HFFc6 (cell line): Measurements from ENCODE around the gene LRRFIP2. TPM values are rescaled to one million over a fixed set of nuclear protein-coding genes. Genes with fewer than 3 reads are reported as not detected.
A peak's percentile ranks its signal among the peaks of the same experiment; 100 is the strongest.
"Not testable (repeated sequence)": the region's sequence is repeated elsewhere in the genome, so short reads cannot be mapped to it uniquely, and the experiment has no call there.

ENCODE experiments used
- DNase-seq: peaks from one replicate; pipeline ENCODE4 v3.0.0-alpha.2; 2018
- H3K27ac Mint-ChIP-seq: 2 replicates; pipeline ENCODE4 v1.8.0; 2020; ENCODE audit warnings: mild to moderate bottlenecking, mixed read lengths
- H3K27me3 Mint-ChIP-seq: 2 replicates; pipeline ENCODE4 v1.8.0; 2021; ENCODE audit warnings: mild to moderate bottlenecking, moderate library complexity, mixed read lengths; ENCODE audit not compliant: insufficient read depth
- H3K36me3 Mint-ChIP-seq: 2 replicates; pipeline ENCODE4 v1.8.0; 2021; ENCODE audit warnings: low read depth, mixed read lengths
- H3K4me1 Mint-ChIP-seq: 2 replicates; pipeline ENCODE4 v1.8.0; 2020; ENCODE audit warnings: low read depth, mixed read lengths
- H3K4me3 Mint-ChIP-seq: 2 replicates; pipeline ENCODE4 v1.8.0; 2020; ENCODE audit warnings: mild to moderate bottlenecking, moderate library complexity, mixed read lengths
- H3K9me3 Mint-ChIP-seq: 2 replicates; pipeline ENCODE4 v1.8.0; 2020; ENCODE audit warnings: mild to moderate bottlenecking, mixed read lengths
- total RNA-seq, 6 experiments: library from RNA; stranded (reverse); fragmentation: NEBNext Ultra II Directional; extraction: Animal tissue kit (Norgen Biotek cat#: 25700); gene quantifications; 2 replicates in 1 of 6; 3 replicates in 5 of 6; pipeline ENCODE4 v1.2.3, GENCODE V29; 2021
- TF ChIP-seq, protein P1 (sequence below): fragments of 200-600 bp; sonication (generic); IDR thresholded peaks from 2 replicates; pipeline ENCODE4 v1.5.0; 2021; ENCODE audit warnings: antibody characterized with exemption, mild to moderate bottlenecking

Gene LRRFIP2
- total RNA-seq, 6 experiments from 2014 or later = 124 to 151 (median 134) TPM

- H3K27ac Mint-ChIP-seq = no peak overlapping the region
- peaks cover 4% of the 10 kb centered on the region; the same call in 1 of the 2 replicates for H3K27me3 Mint-ChIP-seq
- no peak for DNase-seq
- no peak overlapping the region for H3K4me3 Mint-ChIP-seq
- TF ChIP-seq, protein P1, sequence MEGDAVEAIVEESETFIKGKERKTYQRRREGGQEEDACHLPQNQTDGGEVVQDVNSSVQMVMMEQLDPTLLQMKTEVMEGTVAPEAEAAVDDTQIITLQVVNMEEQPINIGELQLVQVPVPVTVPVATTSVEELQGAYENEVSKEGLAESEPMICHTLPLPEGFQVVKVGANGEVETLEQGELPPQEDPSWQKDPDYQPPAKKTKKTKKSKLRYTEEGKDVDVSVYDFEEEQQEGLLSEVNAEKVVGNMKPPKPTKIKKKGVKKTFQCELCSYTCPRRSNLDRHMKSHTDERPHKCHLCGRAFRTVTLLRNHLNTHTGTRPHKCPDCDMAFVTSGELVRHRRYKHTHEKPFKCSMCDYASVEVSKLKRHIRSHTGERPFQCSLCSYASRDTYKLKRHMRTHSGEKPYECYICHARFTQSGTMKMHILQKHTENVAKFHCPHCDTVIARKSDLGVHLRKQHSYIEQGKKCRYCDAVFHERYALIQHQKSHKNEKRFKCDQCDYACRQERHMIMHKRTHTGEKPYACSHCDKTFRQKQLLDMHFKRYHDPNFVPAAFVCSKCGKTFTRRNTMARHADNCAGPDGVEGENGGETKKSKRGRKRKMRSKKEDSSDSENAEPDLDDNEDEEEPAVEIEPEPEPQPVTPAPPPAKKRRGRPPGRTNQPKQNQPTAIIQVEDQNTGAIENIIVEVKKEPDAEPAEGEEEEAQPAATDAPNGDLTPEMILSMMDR = no peak
- peaks cover 26% of the 10 kb centered on the region for H3K4me1 Mint-ChIP-seq
- no peaks in the 10 kb centered on the region for H3K36me3 Mint-ChIP-seq
- H3K9me3 Mint-ChIP-seq = no peaks in the 10 kb centered on the region
Observed at GRCh38 chr3:37218206-37218605, 43.8 kb upstream of the LRRFIP2 start.

DNA sequence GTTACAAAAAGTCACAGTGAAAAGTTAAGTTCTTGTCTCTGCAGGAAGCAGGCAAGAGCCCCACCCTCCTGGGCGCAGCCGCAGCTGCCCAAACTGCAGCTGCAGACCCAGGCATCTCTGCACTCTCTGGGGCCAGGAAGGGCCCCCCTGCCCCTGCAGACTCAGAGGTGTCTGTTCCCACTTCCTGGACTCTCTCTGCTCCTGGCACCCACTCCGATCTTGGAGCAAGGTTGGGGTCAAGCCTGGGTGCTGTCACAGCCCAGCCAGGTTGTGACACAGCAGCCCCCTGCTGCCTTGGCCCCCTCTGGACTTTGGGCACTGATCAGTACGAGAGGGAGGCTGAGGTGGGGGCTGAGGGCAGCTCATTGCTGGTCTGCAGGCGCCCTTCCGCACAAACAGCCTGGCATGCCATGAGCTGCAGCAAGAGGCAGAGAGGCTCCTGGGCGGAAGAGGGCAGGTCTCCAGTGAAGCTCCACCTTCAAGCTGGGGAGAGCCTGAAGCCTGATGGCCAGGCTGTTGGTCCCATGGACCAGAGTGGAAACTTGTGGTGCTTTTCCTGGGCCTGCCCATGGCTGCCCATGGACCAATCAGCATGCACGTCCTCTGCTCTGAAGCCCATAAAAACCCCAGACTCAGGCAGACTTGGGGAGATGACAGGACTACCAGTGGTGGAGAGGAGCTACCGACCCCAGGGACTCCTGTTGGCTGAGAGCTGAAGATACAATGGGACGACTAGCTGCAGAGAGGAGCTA, 42.9 kb upstream of the LRRFIP2 start:
- Mint-ChIP-seq H3K27ac (no peak overlapping the region), H3K4me1 (peaks cover 23% of the 10 kb centered on the region), H3K9me3 (no peaks in the 10 kb centered on the region), H3K27me3 (peaks cover 4% of the 10 kb centered on the region; the same call in 1 of the 2 replicates), H3K4me3 (no peak overlapping the region), H3K36me3 (no peaks in the 10 kb centered on the region)
- no peak for DNase-seq
- TF ChIP-seq, protein P1 = no peak

DNA sequence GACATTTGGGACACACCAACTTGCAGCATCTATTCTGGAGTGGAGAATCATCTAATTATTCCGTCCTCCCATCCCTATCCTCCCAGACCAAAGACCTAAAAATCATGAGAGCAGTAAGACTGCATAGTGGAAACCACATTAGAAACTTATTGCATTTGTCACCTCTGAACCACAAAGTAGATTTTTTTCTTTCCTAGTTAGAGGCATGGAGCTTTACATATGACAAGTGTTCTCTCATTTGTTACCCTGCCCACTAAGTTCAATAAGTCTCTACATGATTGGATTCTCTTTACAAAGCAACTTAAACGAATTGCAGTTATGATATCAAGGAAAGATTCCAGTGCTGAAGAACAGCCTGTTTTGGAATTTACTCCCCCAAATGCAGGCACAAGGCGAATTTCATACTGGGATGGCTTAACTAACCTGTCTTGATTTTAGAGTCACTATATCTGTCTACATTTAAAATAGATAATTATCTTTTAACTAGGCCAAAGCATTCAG, 42.3 kb upstream of the LRRFIP2 start:
- H3K27ac Mint-ChIP-seq = no peak overlapping the region
- no peaks in the 10 kb centered on the region for H3K9me3 Mint-ChIP-seq
- H3K4me1 Mint-ChIP-seq = peaks cover 21% of the 10 kb centered on the region
- no peak overlapping the region for H3K4me3 Mint-ChIP-seq
- no peak for DNase-seq
- H3K27me3 Mint-ChIP-seq = peaks cover 4% of the 10 kb centered on the region; the same call in 1 of the 2 replicates
- peaks cover under 1% of the 10 kb centered on the region; the same call in 1 of the 2 replicates for H3K36me3 Mint-ChIP-seq
- TF ChIP-seq, protein P1 = no peak

DNA sequence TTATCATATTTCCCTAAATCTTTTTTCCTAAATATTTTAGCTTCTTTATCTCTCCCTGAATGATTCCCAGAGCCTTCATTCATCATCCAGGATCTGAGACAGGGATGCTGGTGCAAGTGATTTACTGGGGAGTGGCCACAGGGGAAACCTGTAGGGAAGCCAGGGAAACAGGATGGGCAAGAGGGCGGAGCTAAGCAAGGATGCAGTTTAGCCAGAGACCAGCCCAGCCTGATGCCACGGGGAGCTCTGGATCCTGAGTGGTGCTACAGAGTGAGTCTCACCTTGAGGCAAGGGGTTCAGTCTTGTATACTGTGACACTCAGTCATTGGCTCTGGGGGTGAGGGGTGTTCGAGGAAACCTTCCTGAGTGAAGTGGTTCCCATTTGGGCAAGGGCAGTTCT, 39.7 kb upstream of the LRRFIP2 start:
- no peak for DNase-seq
- H3K27me3 Mint-ChIP-seq = peaks cover 4% of the 10 kb centered on the region; the same call in 1 of the 2 replicates
- no peak overlapping the region for H3K4me3 Mint-ChIP-seq
- no peak overlapping the region for H3K27ac Mint-ChIP-seq
- H3K4me1 Mint-ChIP-seq = 0 out of 2 replicates have a peak, but pooled peaks cover 12% of the 10 kb centered on the region
- peaks cover 4% of the 10 kb centered on the region; the same call in 1 of the 2 replicates for H3K36me3 Mint-ChIP-seq
- TF ChIP-seq, protein P1 = no peak
- no peaks in the 10 kb centered on the region for H3K9me3 Mint-ChIP-seq

- H3K4me1 Mint-ChIP-seq = peaks cover 12% of the 10 kb centered on the region; the same call in 1 of the 2 replicates
- TF ChIP-seq, protein P1 = no peak
- H3K36me3 Mint-ChIP-seq = peaks cover 8% of the 10 kb centered on the region
- no peaks in the 10 kb centered on the region; the same call in 1 of the 2 replicates for H3K9me3 Mint-ChIP-seq
- DNase-seq = peak; percentile 61
- peaks cover 4% of the 10 kb centered on the region; the same call in 1 of the 2 replicates for H3K27me3 Mint-ChIP-seq
- H3K27ac Mint-ChIP-seq = no peak overlapping the region
- H3K4me3 Mint-ChIP-seq = no peak overlapping the region
Observed at GRCh38 chr3:37210230-37210629, 35.8 kb upstream of the LRRFIP2 start.

- H3K9me3 Mint-ChIP-seq, H3K36me3 Mint-ChIP-seq, H3K27ac Mint-ChIP-seq, H3K27me3 Mint-ChIP-seq, DNase-seq, H3K4me3 Mint-ChIP-seq: not testable (repeated sequence)
- H3K4me1 Mint-ChIP-seq = peaks cover 12% of the 10 kb centered on the region; the same call in 1 of the 2 replicates
Observed at GRCh38 chr3:37208576-37208975, 34.2 kb upstream of the LRRFIP2 start.

DNA sequence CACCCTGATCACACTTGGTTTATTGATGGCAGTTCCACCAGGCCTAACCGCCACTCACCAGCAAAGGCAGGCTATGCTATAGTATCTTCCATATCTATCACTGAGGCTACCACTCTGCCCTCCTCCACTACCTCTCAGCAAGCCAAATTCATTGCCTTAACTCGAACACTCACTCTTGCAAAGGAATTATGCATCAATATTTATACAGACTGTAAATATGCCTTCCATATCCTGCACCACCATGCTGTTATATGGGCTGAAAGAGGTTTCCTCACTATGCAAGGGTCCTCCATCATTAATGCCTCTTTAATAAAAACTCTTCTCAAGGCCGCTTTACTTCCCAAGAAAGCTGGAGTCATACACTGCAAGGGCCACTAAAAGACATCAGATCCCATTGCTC, 33.6 kb upstream of the LRRFIP2 start:
- H3K36me3 Mint-ChIP-seq, DNase-seq, H3K9me3 Mint-ChIP-seq, H3K27me3 Mint-ChIP-seq, H3K4me3 Mint-ChIP-seq, H3K27ac Mint-ChIP-seq: not testable (repeated sequence)
- H3K4me1 Mint-ChIP-seq = peaks cover 12% of the 10 kb centered on the region

DNA sequence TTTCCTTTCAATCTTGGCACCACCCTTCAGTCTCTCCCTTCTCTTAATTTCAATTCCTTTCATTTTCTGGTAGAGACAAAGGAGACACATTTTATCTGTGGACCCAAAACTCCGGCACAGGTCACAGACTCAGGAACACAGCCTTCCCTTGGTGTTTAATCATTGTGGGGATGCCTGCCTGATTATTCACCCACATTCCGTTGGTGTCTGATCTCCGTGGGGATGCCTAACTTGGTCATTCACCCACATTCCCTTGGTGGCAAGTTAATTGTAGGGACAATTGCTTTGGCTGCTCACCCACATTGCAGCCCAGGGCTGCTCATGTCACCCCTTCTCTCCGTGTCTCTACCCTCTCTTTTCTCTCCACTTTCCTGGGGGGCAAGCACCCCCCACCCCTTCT, 31.7 kb upstream of the LRRFIP2 start:
- not testable (repeated sequence) for H3K9me3 Mint-ChIP-seq, H3K36me3 Mint-ChIP-seq, H3K27ac Mint-ChIP-seq, H3K27me3 Mint-ChIP-seq
- peak; percentile 81 for DNase-seq
- Mint-ChIP-seq H3K4me1 (peaks cover 17% of the 10 kb centered on the region), H3K4me3 (peak overlapping the region; percentile 67; the same call in 1 of the 2 replicates)
